Mucosa of descending colon (tissue), 3 donors: ENCODE results near the gene ZNF746. TPM values are rescaled to one million over a fixed set of nuclear protein-coding genes. Genes with fewer than 3 reads are reported as not detected.

Source experiments
- ATAC-seq: fragments of 200-7000 bp; cut with Tn5 transposase; one replicate; pipeline ENCODE4 v1.9.1; 2020; ENCODE audit warnings: mild to moderate bottlenecking, moderate library complexity
- DNase-seq, 3 donors: peaks; one replicate each; pipeline ENCODE4 v3.0.0-alpha.2; 2020
- H3K36me3 ChIP-seq: fragments of 200-600 bp; one replicate; pipeline ENCODE4 v1.8.0; 2021; ENCODE audit warnings: low read depth, mild to moderate bottlenecking
- H3K4me1 ChIP-seq: fragments of 200-600 bp; one replicate; pipeline ENCODE4 v1.8.0; 2021; ENCODE audit warnings: low read depth, mild to moderate bottlenecking
- H3K4me3 ChIP-seq: fragments of 200-600 bp; one replicate; pipeline ENCODE4 v1.8.0; 2021; ENCODE audit warnings: mild to moderate bottlenecking
- H3K9me3 ChIP-seq: fragments of 200-600 bp; one replicate; pipeline ENCODE4 v1.8.0; 2021; ENCODE audit warnings: mild to moderate bottlenecking
- CTCF ChIP-seq: fragments of 200-600 bp; IDR thresholded peaks from one replicate; pipeline ENCODE4 v1.8.0; 2022; ENCODE audit warnings: antibody characterized with exemption, mild to moderate bottlenecking
- intact Hi-C, 2 donors: fragments of 100-400 bp; cut with DNase I in 1 of 2; cut with micrococcal nuclease in 1 of 2; formaldehyde crosslinking; loops; one replicate each; pipeline versions ENCODE4 v1.11.0 to v1.11.1; 2022; cut with DNase I, micrococcal nuclease
- total RNA-seq, 3 donors: library from RNA; stranded (reverse); fragmentation: NEBNext Ultra II Directional in 2 of 3; extraction: Animal tissue kit (Norgen Biotek cat#: 25700) in 2 of 3; gene quantifications; one replicate each; pipeline versions ENCODE4 v1.2.1 to v1.2.4, GENCODE V29; 2021 to 2023
- donor health status: DM: no; HTN: no; CAD: no; lungs with moderate emphysema.
- donor health status: DM: no; HTN: no; CAD: no.
- donor health status: DM: no; HTN: yes; CAD: no.

Gene ZNF746
- total RNA-seq, 3 donors from 2014 or later = 10.8 to 22.0 (median 13.5) TPM

GRCh38 chr7:149440222-149440621 lies 57.4 kb downstream of the ZNF746 start:
- no peaks in the 10 kb centered on the region for H3K36me3 ChIP-seq
- no peaks in the 10 kb centered on the region for H3K9me3 ChIP-seq
- ATAC-seq = no peak
- intact Hi-C loops = no loop called here
- DNase-seq = no peak
- no peak overlapping the region for H3K4me3 ChIP-seq
- H3K4me1 ChIP-seq = no peaks in the 10 kb centered on the region
- TF ChIP-seq CTCF = no peak

GRCh38 chr7:149436358-149436757 lies 61.3 kb downstream of the ZNF746 start:
- DNase-seq = no peak
- intact Hi-C loops = no loop called here
- Histone ChIP-seq H3K9me3 (no peaks in the 10 kb centered on the region), H3K36me3 (no peaks in the 10 kb centered on the region), H3K4me3 (no peak overlapping the region), H3K4me1 (no peaks in the 10 kb centered on the region)
- TF ChIP-seq CTCF = no peak
- ATAC-seq = no peak

- no peak for ATAC-seq
- Histone ChIP-seq H3K36me3 (no peaks in the 10 kb centered on the region), H3K4me1 (no peaks in the 10 kb centered on the region), H3K4me3 (no peak overlapping the region), H3K9me3 (no peaks in the 10 kb centered on the region)
- DNase-seq = no peak
- no peak for TF ChIP-seq CTCF
- intact Hi-C loops = no loop called here
Observed at GRCh38 chr7:149433124-149433523, 64.5 kb downstream of the ZNF746 start.

GRCh38 chr7:149432121-149432691 lies 65.4 kb downstream of the ZNF746 start:
- DNase-seq = no peak
- intact Hi-C loops = no loop called here
- no peaks in the 10 kb centered on the region for H3K4me1 ChIP-seq
- H3K36me3 ChIP-seq = no peaks in the 10 kb centered on the region
- ATAC-seq = no peak
- no peaks in the 10 kb centered on the region for H3K9me3 ChIP-seq
- no peak overlapping the region for H3K4me3 ChIP-seq
- TF ChIP-seq CTCF = no peak

GRCh38 chr7:149431486-149432120 lies 66.0 kb downstream of the ZNF746 start:
- Histone ChIP-seq H3K36me3 (no peaks in the 10 kb centered on the region), H3K4me1 (no peaks in the 10 kb centered on the region), H3K9me3 (no peaks in the 10 kb centered on the region), H3K4me3 (no peak overlapping the region)
- intact Hi-C loops = no loop called here
- no peak for TF ChIP-seq CTCF
- ATAC-seq (no peak), DNase-seq (no peak)
